ENCODE data around the gene MINDY2. TPM values are rescaled to one million over a fixed set of nuclear protein-coding genes. Genes with fewer than 3 reads are reported as not detected.
A peak's percentile ranks its signal among the peaks of the same experiment; 100 is the strongest.

The MINDY2 gene, protein sequence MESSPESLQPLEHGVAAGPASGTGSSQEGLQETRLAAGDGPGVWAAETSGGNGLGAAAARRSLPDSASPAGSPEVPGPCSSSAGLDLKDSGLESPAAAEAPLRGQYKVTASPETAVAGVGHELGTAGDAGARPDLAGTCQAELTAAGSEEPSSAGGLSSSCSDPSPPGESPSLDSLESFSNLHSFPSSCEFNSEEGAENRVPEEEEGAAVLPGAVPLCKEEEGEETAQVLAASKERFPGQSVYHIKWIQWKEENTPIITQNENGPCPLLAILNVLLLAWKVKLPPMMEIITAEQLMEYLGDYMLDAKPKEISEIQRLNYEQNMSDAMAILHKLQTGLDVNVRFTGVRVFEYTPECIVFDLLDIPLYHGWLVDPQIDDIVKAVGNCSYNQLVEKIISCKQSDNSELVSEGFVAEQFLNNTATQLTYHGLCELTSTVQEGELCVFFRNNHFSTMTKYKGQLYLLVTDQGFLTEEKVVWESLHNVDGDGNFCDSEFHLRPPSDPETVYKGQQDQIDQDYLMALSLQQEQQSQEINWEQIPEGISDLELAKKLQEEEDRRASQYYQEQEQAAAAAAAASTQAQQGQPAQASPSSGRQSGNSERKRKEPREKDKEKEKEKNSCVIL
- total RNA-seq (10 to 100 TPM; 20.6 to 23.5 TPM), polyA plus RNA-seq (ENCODE audit: insufficient read length in 6 of 6) (10 to 100 TPM; 15.6 to 18.5 (median 16.2) TPM)
- long read RNA-seq, donor 1, full-length matches to known transcripts: 2 of 8 reads
- long read RNA-seq, donor 1, partial matches to known transcripts: 6 of 8 reads
- long read RNA-seq, donor 1, other reads (novel, unspliced or antisense): 0 of 8 reads
- long read RNA-seq, donor 2, full-length matches to known transcripts: 1 of 1 reads
- long read RNA-seq, donor 2, partial matches to known transcripts: 0 of 1 reads
- long read RNA-seq, donor 2, other reads (novel, unspliced or antisense): 0 of 1 reads
- long read RNA-seq, donor 3, full-length matches to known transcripts: 4 of 4 reads
- long read RNA-seq, donor 3, partial matches to known transcripts: 0 of 4 reads
- long read RNA-seq, donor 3, other reads (novel, unspliced or antisense): 0 of 4 reads
- long read RNA-seq, donor 4, full-length matches to known transcripts: 8 of 14 reads
- long read RNA-seq, donor 4, partial matches to known transcripts: 2 of 14 reads
- long read RNA-seq, donor 4, other reads (novel, unspliced or antisense): 4 of 14 reads
- long read RNA-seq, donor 5, full-length matches to known transcripts: 1 of 1 reads
- long read RNA-seq, donor 5, partial matches to known transcripts: 0 of 1 reads
- long read RNA-seq, donor 5, other reads (novel, unspliced or antisense): 0 of 1 reads
- long read RNA-seq, donor 6, full-length matches to known transcripts: 1 of 1 reads
- long read RNA-seq, donor 6, partial matches to known transcripts: 0 of 1 reads
- long read RNA-seq, donor 6, other reads (novel, unspliced or antisense): 0 of 1 reads
- long read RNA-seq, donor 7, full-length matches to known transcripts: 1 of 1 reads
- long read RNA-seq, donor 7, partial matches to known transcripts: 0 of 1 reads
- long read RNA-seq, donor 7, other reads (novel, unspliced or antisense): 0 of 1 reads
- long read RNA-seq, donor 8, full-length matches to known transcripts: 6 of 6 reads
- long read RNA-seq, donor 8, partial matches to known transcripts: 0 of 6 reads
- long read RNA-seq, donor 8, other reads (novel, unspliced or antisense): 0 of 6 reads
- long read RNA-seq, donor 9: 0 reads
- long read RNA-seq, donor 10, full-length matches to known transcripts: 12 of 18 reads
- long read RNA-seq, donor 10, partial matches to known transcripts: 1 of 18 reads
- long read RNA-seq, donor 10, other reads (novel, unspliced or antisense): 5 of 18 reads
- long read RNA-seq, donor 11: 0 reads
- long read RNA-seq, donor 12, full-length matches to known transcripts: 3 of 10 reads
- long read RNA-seq, donor 12, partial matches to known transcripts: 7 of 10 reads
- long read RNA-seq, donor 12, other reads (novel, unspliced or antisense): 0 of 10 reads

DNA sequence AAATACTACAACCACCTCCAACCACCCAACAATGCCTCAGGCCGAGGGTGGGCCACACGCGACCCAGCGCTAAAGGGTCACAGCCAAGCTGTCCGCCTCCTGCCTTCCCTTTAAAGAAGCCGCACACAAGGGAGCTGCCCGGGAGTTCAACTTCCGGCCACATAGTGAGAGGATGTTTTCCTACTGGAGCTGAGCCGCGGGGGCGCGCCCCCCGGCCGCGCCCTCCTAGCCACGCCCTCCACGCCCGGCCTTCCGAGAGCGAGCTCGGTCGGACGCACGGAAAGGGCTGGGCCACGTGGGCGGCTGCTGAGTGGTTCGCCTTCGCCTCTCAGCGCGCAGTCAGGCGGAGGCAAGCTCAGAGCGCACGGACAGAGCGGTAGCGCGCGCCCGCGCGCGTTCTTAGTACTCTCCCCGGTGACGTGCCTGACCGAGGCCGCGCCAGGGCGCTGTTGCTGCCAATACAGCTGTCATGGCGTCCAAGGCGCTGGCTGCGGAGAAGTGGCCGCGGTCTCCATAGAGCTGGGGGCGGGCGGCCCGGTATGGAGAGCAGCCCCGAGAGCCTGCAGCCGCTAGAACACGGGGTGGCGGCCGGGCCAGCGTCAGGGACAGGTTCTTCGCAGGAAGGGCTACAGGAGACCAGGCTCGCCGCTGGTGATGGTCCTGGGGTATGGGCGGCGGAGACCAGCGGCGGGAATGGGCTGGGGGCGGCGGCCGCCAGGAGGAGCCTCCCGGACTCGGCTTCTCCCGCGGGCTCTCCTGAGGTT lies at the start of gene MINDY2:
Gene MINDY2, plus strand, starts transcription at position 446 of the 764 bp plus-strand sequence. Its CDS starts 94 bp downstream, at position 540.
- peak; percentile 96 for ATAC-seq
- intact Hi-C loops (cut with DNase I): no loop called here
- Histone ChIP-seq H3K27ac (peak within 1 kb of the TSS; percentile 96 to 97), H3K4me1 (peaks cover 24 to 44% of the 10 kb centered on the region in 2 donors), H3K27me3 (no peaks in the 10 kb centered on the region), H3K9me3 (no peaks in the 10 kb centered on the region), H3K36me3 (no peaks in the 10 kb centered on the region), H3K4me3 (peak within 1 kb of the TSS; percentile 64 to 79)
- DNase-seq: peak; percentile 99 to 100 (median 100)
- TF ChIP-seq, protein P1, sequence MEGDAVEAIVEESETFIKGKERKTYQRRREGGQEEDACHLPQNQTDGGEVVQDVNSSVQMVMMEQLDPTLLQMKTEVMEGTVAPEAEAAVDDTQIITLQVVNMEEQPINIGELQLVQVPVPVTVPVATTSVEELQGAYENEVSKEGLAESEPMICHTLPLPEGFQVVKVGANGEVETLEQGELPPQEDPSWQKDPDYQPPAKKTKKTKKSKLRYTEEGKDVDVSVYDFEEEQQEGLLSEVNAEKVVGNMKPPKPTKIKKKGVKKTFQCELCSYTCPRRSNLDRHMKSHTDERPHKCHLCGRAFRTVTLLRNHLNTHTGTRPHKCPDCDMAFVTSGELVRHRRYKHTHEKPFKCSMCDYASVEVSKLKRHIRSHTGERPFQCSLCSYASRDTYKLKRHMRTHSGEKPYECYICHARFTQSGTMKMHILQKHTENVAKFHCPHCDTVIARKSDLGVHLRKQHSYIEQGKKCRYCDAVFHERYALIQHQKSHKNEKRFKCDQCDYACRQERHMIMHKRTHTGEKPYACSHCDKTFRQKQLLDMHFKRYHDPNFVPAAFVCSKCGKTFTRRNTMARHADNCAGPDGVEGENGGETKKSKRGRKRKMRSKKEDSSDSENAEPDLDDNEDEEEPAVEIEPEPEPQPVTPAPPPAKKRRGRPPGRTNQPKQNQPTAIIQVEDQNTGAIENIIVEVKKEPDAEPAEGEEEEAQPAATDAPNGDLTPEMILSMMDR (IDR thresholded peaks at IDR 0.05): peak in 1 of 2 donors; percentile 27

DNA sequence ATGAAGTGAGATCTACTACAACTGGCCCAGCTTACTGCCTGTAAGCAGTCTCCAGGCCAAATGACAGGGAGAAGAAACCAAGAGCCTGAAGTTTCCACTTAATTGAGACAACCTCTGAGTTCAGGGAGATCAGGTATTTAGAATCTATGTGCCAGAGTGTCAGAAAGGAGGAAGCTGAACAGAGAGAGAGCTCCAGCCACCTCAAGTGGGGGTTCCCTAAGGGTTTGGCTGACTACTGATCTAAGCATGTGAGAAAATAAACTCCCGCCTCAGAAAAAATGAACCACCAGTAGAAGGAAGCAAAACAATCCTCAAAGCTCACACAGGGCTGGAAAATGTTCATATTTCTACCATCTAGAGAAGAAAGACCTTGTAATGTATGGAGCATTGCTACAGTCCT lies 46.6 kb upstream of the MINDY2 start:
- Histone ChIP-seq H3K27ac (no peak overlapping the region), H3K4me1 (peaks cover 13 to 42% of the 10 kb centered on the region in 2 donors), H3K36me3 (no peaks in the 10 kb centered on the region), H3K4me3 (no peak overlapping the region), H3K27me3 (no peaks in the 10 kb centered on the region), H3K9me3 (no peaks in the 10 kb centered on the region)
- DNase-seq: peak in 2 of 4 donors; percentile 29 to 33
- TF ChIP-seq, protein P1 (IDR thresholded peaks at IDR 0.05): no peak
- intact Hi-C loops (cut with DNase I): no loop called here
- peak; percentile 85 for ATAC-seq

DNA sequence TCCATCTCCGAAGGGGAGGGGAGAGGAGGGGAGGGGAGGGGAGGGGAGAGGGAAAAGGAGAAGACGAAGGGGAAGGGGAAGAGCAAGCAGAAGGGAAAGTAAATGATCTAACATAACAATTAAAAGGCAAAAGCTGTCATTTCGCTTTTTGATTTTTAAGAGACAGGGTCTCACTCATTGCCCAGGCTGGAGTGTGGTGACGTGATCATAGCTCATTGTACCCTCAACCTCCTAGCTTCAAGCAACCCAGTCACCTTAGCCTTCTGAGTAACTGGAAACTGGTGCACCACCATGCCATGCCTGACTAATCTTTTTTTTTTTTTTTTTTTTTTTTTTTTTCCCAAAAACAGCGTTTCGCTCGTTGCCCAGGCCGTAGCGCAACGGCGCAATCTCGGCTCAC lies 44.2 kb upstream of the MINDY2 start:
- Histone ChIP-seq H3K27ac (no peak overlapping the region), H3K36me3 (no peaks in the 10 kb centered on the region), H3K27me3 (no peaks in the 10 kb centered on the region), H3K9me3 (no peaks in the 10 kb centered on the region), H3K4me1 (peaks cover 13 to 55% of the 10 kb centered on the region in 2 donors), H3K4me3 (no peak overlapping the region)
- TF ChIP-seq, protein P1 (IDR thresholded peaks at IDR 0.05): no peak
- ATAC-seq (no peak), DNase-seq (no peak)
- intact Hi-C loops (cut with DNase I): no loop called here

Data from left lung (tissue), 14 donors.